Gastroesophageal sphincter (tissue), 3 donors: ENCODE measurements around the gene DEFB108B.
"Not testable (repeated sequence)": the region's sequence is repeated elsewhere in the genome, so short reads cannot be mapped to it uniquely, and the experiment has no call there.

Experiments used
- EP300 ChIP-seq: sonication (generic); formaldehyde crosslinking; IDR thresholded peaks from one replicate; pipeline ENCODE4 v1.6.1; 2017; ENCODE audit warnings: antibody characterized with exemption, mild to moderate bottlenecking
- POLR2A ChIP-seq, 2 donors: fragments of 450-650 bp; IDR thresholded peaks; one replicate each; pipeline ENCODE4 v1.6.1; 2017; ENCODE audit warnings: antibody characterized with exemption in 2 of 2, mild to moderate bottlenecking in 2 of 2, moderate library complexity in 1 of 2
- POLR2AphosphoS5 ChIP-seq: sonication (generic); formaldehyde crosslinking; IDR thresholded peaks from one replicate; pipeline ENCODE4 v1.6.1; 2017; ENCODE audit warnings: antibody characterized with exemption
- TF ChIP-seq, protein P1 (sequence below), 4 experiments: fragments of 200-600 bp in 2 of 4; fragments of 450-650 bp in 2 of 4; sonication (generic) in 1 of 4; IDR thresholded peaks; one replicate each; pipeline ENCODE4 v1.5.1; 2017 to 2019; ENCODE audit warnings: antibody characterized with exemption in 4 of 4, mild to moderate bottlenecking in 2 of 4, moderate library complexity in 2 of 4

DNA sequence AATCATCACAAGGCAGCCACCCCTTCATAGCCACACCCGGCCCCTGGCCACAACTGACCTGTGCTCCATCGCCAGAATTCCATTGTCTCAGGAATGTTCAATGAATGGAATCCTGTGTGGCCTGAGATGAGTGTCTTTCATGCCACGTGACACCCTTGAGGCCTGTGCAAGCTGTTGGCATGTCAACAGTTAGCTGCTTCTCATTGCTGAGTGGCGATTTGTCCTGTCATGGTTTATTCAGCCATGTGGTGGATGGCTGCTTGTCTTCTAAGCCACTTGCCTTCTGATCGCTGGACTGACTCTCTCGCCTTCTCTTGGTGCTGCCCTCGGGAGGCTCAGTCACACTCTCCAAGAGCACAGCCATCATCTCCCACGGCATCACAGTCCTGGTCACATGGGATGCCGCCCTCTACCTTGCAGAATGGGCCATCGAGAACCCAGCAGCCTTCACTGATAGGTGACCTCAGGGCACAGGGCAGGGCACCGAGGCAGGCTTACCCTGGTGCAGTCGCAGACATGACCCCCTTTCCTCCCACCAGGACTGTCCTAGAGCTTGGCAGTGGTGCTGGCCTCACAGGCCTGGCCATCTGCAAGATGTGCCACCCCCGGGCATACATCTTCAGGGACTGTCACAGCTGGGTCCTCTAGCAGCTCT, 38.5 kb upstream of the DEFB108B start:
- TF ChIP-seq, protein P1, sequence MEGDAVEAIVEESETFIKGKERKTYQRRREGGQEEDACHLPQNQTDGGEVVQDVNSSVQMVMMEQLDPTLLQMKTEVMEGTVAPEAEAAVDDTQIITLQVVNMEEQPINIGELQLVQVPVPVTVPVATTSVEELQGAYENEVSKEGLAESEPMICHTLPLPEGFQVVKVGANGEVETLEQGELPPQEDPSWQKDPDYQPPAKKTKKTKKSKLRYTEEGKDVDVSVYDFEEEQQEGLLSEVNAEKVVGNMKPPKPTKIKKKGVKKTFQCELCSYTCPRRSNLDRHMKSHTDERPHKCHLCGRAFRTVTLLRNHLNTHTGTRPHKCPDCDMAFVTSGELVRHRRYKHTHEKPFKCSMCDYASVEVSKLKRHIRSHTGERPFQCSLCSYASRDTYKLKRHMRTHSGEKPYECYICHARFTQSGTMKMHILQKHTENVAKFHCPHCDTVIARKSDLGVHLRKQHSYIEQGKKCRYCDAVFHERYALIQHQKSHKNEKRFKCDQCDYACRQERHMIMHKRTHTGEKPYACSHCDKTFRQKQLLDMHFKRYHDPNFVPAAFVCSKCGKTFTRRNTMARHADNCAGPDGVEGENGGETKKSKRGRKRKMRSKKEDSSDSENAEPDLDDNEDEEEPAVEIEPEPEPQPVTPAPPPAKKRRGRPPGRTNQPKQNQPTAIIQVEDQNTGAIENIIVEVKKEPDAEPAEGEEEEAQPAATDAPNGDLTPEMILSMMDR (IDR thresholded peaks at IDR 0.05): not testable (repeated sequence)
- TF ChIP-seq POLR2A (IDR thresholded peaks at IDR 0.05); EP300; POLR2AphosphoS5: not testable (repeated sequence)
